Activated CD4-positive, alpha-beta T cell treated with anti-CD3 and anti-CD28 coated beads for 36 hours (primary cell): ENCODE results near the gene EGR4. TPM values are rescaled to one million over a fixed set of nuclear protein-coding genes. Genes with fewer than 3 reads are reported as not detected.

Source experiments
- ATAC-seq: fragments of 200-7000 bp; cut with Tn5 transposase; one replicate; pipeline ENCODE4 v1.10.0; 2021; ENCODE audit warnings: mild to moderate bottlenecking, moderate library complexity
- CTCF ChIA-PET: fragments of 350-600 bp; sonication (Branson Sonifier 250); formaldehyde crosslinking; loops from one replicate; lab custom pipeline; 2021; ENCODE audit warnings: antibody characterized with exemption; lab: Charles Lee
- POLR2A ChIA-PET: fragments of 350-600 bp; sonication (Branson Sonifier 250); formaldehyde crosslinking; loops from one replicate; lab custom pipeline; 2021; ENCODE audit warnings: antibody characterized with exemption, inconsistent platforms; lab: Charles Lee
- DNase-seq: peaks from one replicate; pipeline ENCODE4 v3.0.0-alpha.2; 2020
- H3K27ac Mint-ChIP-seq: one replicate; pipeline ENCODE4 v1.8.0; 2021; ENCODE audit warnings: mixed read lengths
- H3K27me3 Mint-ChIP-seq: one replicate; pipeline ENCODE4 v1.8.0; 2021; ENCODE audit warnings: mixed read lengths
- H3K36me3 Mint-ChIP-seq: one replicate; pipeline ENCODE4 v1.8.0; 2021; ENCODE audit warnings: low read depth, mixed read lengths
- H3K4me1 Mint-ChIP-seq: one replicate; pipeline ENCODE4 v1.8.0; 2021; ENCODE audit warnings: mixed read lengths
- H3K4me3 Mint-ChIP-seq: one replicate; pipeline ENCODE4 v1.8.0; 2021; ENCODE audit warnings: mild to moderate bottlenecking, moderate library complexity, mixed read lengths
- H3K9me3 Mint-ChIP-seq: one replicate; pipeline ENCODE4 v1.8.0; 2021; ENCODE audit warnings: low read depth, mixed read lengths
- intact Hi-C, 2 experiments: fragments of 100-400 bp; cut with DNase I in 1 of 2; cut with micrococcal nuclease in 1 of 2; formaldehyde crosslinking; loops; one replicate each; pipeline versions ENCODE4 v1.14.2 to v1.15.1; 2022 to 2024; cut with DNase I, micrococcal nuclease
- total RNA-seq, 2 experiments: library from RNA; stranded (reverse); gene quantifications; one replicate each; pipeline ENCODE4 v1.2.3, GENCODE V29; 2021

The EGR4 gene
- total RNA-seq, 2 experiments from 2014 or later, result 0.18 to 0.41 TPM

GRCh38 chr2:73290049-73290839 is 3.1 kb downstream of the EGR4 start:
- ATAC-seq, result peak; percentile 21
- POLR2A ChIA-PET, result interaction anchor here (0.9 to 2.8 kb wide), 2 partner anchors 10 to 57 kb away, joined by 6 to 9 read pairs; partner anchors contain the start of genes CCT7 and PRADC1
- H3K4me3 Mint-ChIP-seq, result no peak overlapping the region
- no peak overlapping the region for H3K27ac Mint-ChIP-seq
- H3K36me3 Mint-ChIP-seq, result no peaks in the 10 kb centered on the region
- CTCF ChIA-PET, result interaction anchor here (0.5 to 3.1 kb wide), 21 partner anchors 10 to 1119 kb away, joined by 3 to 33 read pairs (median 3); partner anchors contain the start of genes CCT7 and PRADC1
- H3K27me3 Mint-ChIP-seq, result peaks cover 47% of the 10 kb centered on the region
- no peaks in the 10 kb centered on the region for H3K9me3 Mint-ChIP-seq
- peak; percentile 76 for DNase-seq
- intact Hi-C loops, result loop anchor here in 1 of 2 experiments (5.0 to 10.0 kb wide), 2 partner anchors 178 to 1145 kb away; partner anchors contain the start of genes CYP26B1 and RAB11FIP5
- H3K4me1 Mint-ChIP-seq, result peaks cover 18% of the 10 kb centered on the region

GRCh38 chr2:73289304-73289703 is 4.0 kb downstream of the EGR4 start:
- H3K27ac Mint-ChIP-seq, result no peak overlapping the region
- H3K4me3 Mint-ChIP-seq, result no peak overlapping the region
- peaks cover 23% of the 10 kb centered on the region for H3K4me1 Mint-ChIP-seq
- peaks cover 39% of the 10 kb centered on the region for H3K27me3 Mint-ChIP-seq
- intact Hi-C loops, result no loop called here
- DNase-seq (no peak), ATAC-seq (no peak)
- H3K9me3 Mint-ChIP-seq, result no peaks in the 10 kb centered on the region
- CTCF ChIA-PET, result interaction anchor here (0.8 to 3.1 kb wide), 11 partner anchors 11 to 316 kb away, joined by 3 to 33 read pairs (median 4); partner anchors contain the start of genes CCT7 and PRADC1
- POLR2A ChIA-PET, result interaction anchor here (0.9 kb wide), 1 partner anchor 11 kb away, joined by 6 read pairs; no protein-coding TSS in a partner anchor
- H3K36me3 Mint-ChIP-seq, result no peaks in the 10 kb centered on the region

- H3K27ac Mint-ChIP-seq, result no peak overlapping the region
- peaks cover 28% of the 10 kb centered on the region for H3K27me3 Mint-ChIP-seq
- intact Hi-C loops, result no loop called here
- H3K36me3 Mint-ChIP-seq, result peaks cover 7% of the 10 kb centered on the region
- ATAC-seq, result no peak
- peaks cover 18% of the 10 kb centered on the region for H3K4me1 Mint-ChIP-seq
- ChIA-PET POLR2A (interaction anchor here (1.8 kb wide), 1 partner anchor 99 kb away, joined by 4 read pairs; no protein-coding TSS in a partner anchor), CTCF (interaction anchor here (0.6 to 0.8 kb wide), 3 partner anchors 84 to 110 kb away, joined by 3 to 5 read pairs (median 4); no protein-coding TSS in a partner anchor)
- no peak for DNase-seq
- peak overlapping the region; percentile 78 for H3K4me3 Mint-ChIP-seq
- H3K9me3 Mint-ChIP-seq, result no peaks in the 10 kb centered on the region
Measured at GRCh38 chr2:73286134-73286655, 7.2 kb downstream of the EGR4 start.

GRCh38 chr2:73285159-73285739 is 8.1 kb downstream of the EGR4 start:
- Mint-ChIP-seq H3K27ac (peak overlapping the region; percentile 69), H3K4me3 (peak overlapping the region; percentile 78), H3K9me3 (no peaks in the 10 kb centered on the region), H3K36me3 (peaks cover 10% of the 10 kb centered on the region), H3K27me3 (peaks cover 20% of the 10 kb centered on the region), H3K4me1 (peaks cover 15% of the 10 kb centered on the region)
- ATAC-seq (peak; percentile 34), DNase-seq (peak; percentile 48)
- intact Hi-C loops, result loop anchor here in 1 of 2 experiments (2.0 kb wide), 1 partner anchor 50 kb away; the partner anchor contains the start of gene CCT7
- CTCF ChIA-PET, result interaction anchor here (0.6 to 1.3 kb wide), 4 partner anchors 8 to 886 kb away, joined by 3 to 5 read pairs (median 4); no protein-coding TSS in a partner anchor
- POLR2A ChIA-PET, result interaction anchor here (1.8 kb wide), 1 partner anchor 100 kb away, joined by 4 read pairs; no protein-coding TSS in a partner anchor

GRCh38 chr2:73284296-73285158 is 8.8 kb downstream of the EGR4 start, which contains the start of gene FBXO41:
Gene FBXO41 (minus strand): TSS chr2:73284478. CDS start chr2:73269630, 14,848 bp downstream.
- DNase-seq, result peak; percentile 86
- H3K9me3 Mint-ChIP-seq, result no peaks in the 10 kb centered on the region
- ChIA-PET POLR2A (interaction anchor here (1.8 kb wide), 1 partner anchor 101 kb away, joined by 4 read pairs; no protein-coding TSS in a partner anchor), CTCF (interaction anchor here (0.6 to 1.3 kb wide), 4 partner anchors 9 to 886 kb away, joined by 3 to 5 read pairs (median 4); no protein-coding TSS in a partner anchor)
- intact Hi-C loops, result loop anchor here (1.0 to 2.0 kb wide), 7 partner anchors 9 to 453 kb away; partner anchors contain the start of genes CCT7 (in 2 of the 2), EGR4 (in 2 of the 2), ALMS1 (in 1 of the 2) and SMYD5 (in 1 of the 2)
- peaks cover 10% of the 10 kb centered on the region for H3K36me3 Mint-ChIP-seq
- H3K4me1 Mint-ChIP-seq, result peaks cover 15% of the 10 kb centered on the region
- ATAC-seq, result peak; percentile 85
- H3K27me3 Mint-ChIP-seq, result peaks cover 19% of the 10 kb centered on the region
- peak within 1 kb of the TSS; percentile 78 for H3K4me3 Mint-ChIP-seq
- peak within 1 kb of the TSS; percentile 75 for H3K27ac Mint-ChIP-seq

- Mint-ChIP-seq H3K4me1 (peaks cover 15% of the 10 kb centered on the region), H3K27me3 (peaks cover 12% of the 10 kb centered on the region), H3K4me3 (peak overlapping the region; percentile 78), H3K36me3 (peaks cover 17% of the 10 kb centered on the region), H3K27ac (peak overlapping the region; percentile 75), H3K9me3 (no peaks in the 10 kb centered on the region)
- ChIA-PET CTCF (interaction anchor here (0.8 to 1.3 kb wide), 2 partner anchors 12 kb away, joined by 3 to 4 read pairs; no protein-coding TSS in a partner anchor), POLR2A (no interaction called here)
- DNase-seq, result peak; percentile 69
- ATAC-seq, result peak; percentile 42
- intact Hi-C loops, result loop anchor here (1.0 to 2.0 kb wide), 7 partner anchors 10 to 454 kb away; partner anchors contain the start of genes CCT7 (in 2 of the 2), EGR4 (in 2 of the 2), ALMS1 (in 1 of the 2) and SMYD5 (in 1 of the 2)
Measured at GRCh38 chr2:73283545-73284295, 9.6 kb downstream of the EGR4 start.

DNA sequence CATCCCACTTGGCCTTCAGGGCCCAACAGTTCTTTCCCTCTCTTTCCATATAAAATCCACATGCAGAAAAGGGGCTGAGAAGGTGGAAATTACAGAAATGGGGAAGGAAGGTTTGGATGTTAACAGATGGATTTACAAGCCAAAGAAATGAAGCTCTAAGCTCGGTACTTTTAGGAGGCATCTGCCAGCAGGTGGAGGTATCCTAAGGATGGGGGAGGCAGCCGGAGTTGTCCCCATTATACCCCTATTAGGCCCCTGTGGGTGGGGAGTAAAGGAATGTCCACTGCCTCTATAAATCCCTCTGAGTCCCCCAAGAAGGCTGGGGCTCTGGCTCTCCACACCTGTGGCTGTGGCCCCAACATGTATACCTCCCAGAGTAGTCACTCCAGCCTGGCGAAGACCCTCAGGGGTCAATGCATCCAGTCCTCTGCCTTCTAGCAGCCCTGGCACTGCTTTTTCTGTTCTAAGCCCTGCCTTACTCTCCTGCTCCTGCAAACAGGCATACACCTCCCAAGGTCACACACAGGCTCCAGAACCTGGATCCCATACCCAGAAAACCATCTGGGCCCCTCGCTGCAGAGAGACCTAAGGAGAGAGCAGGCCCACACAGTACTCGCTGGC is 10.3 kb downstream of the EGR4 start:
- intact Hi-C loops, result no loop called here
- Mint-ChIP-seq H3K9me3 (no peaks in the 10 kb centered on the region), H3K4me1 (peaks cover 15% of the 10 kb centered on the region), H3K27me3 (peaks cover 5% of the 10 kb centered on the region), H3K27ac (peak overlapping the region; percentile 75), H3K36me3 (peaks cover 23% of the 10 kb centered on the region), H3K4me3 (peak overlapping the region; percentile 78)
- ATAC-seq (no peak), DNase-seq (no peak)
- POLR2A ChIA-PET, result no interaction called here
- CTCF ChIA-PET, result interaction anchor here (0.8 kb wide), 1 partner anchor 11 kb away, joined by 3 read pairs; no protein-coding TSS in a partner anchor

DNA sequence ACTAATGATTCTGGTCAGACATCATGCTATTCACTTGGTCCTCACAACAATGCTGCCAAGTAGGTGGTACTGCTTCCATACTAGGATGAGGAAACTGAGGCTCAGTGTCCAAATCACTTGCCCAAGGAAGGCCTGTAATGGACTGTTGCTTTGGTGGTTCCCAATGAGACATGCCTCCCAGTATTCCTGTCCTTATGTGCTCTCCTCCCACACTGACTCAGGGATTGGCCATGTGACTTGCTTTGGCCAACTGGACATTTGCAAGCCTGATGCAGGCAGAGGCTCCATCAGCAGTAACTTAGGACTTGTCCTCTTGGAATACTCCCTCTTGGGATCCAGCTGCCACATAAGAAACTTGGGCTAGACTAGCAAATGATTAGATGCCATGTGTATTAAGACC is 12.1 kb downstream of the EGR4 start:
- CTCF ChIA-PET, result no interaction called here
- Mint-ChIP-seq H3K27ac (no peak overlapping the region), H3K9me3 (no peaks in the 10 kb centered on the region), H3K36me3 (peaks cover 33% of the 10 kb centered on the region), H3K4me3 (no peak overlapping the region), H3K27me3 (peaks cover 3% of the 10 kb centered on the region), H3K4me1 (peaks cover 15% of the 10 kb centered on the region)
- POLR2A ChIA-PET, result no interaction called here
- no peak for ATAC-seq
- intact Hi-C loops, result no loop called here
- no peak for DNase-seq

DNA sequence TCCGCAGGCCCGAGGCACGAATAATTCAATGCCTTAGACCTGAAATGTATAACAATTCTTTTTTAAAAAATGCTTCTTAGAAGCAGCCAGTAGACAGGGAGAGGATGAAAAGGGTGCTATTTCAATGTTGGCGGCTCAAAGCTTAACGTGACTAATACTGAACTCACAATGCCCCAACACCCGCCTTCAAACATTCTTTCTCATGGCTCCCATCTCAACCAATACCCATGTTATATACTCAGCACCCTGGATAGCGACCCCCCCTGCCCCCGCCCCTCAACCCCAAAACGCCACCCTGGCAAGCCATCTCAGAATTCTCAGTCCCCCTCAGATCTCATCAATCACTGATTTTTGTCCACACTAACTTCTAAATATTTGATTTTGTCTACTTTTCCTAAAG is 13.5 kb downstream of the EGR4 start:
- peaks cover 37% of the 10 kb centered on the region for H3K36me3 Mint-ChIP-seq
- no peaks in the 10 kb centered on the region for H3K9me3 Mint-ChIP-seq
- ATAC-seq (no peak), DNase-seq (no peak)
- peaks cover 5% of the 10 kb centered on the region for H3K4me1 Mint-ChIP-seq
- H3K27me3 Mint-ChIP-seq, result no peaks in the 10 kb centered on the region
- H3K4me3 Mint-ChIP-seq, result no peak overlapping the region
- no peak overlapping the region for H3K27ac Mint-ChIP-seq
- intact Hi-C loops, result no loop called here
- ChIA-PET POLR2A (no interaction called here), CTCF (interaction anchor here (0.6 to 0.7 kb wide), 2 partner anchors 39 to 44 kb away, joined by 3 read pairs; no protein-coding TSS in a partner anchor)
